Mucosa of gallbladder (tissue), 1 donor: ENCODE results near the gene TRABD. TPM values are rescaled to one million over a fixed set of nuclear protein-coding genes. Genes with fewer than 3 reads are reported as not detected.
A peak's percentile ranks its signal among the peaks of the same experiment; 100 is the strongest.
"Not testable (repeated sequence)": the region's sequence is repeated elsewhere in the genome, so short reads cannot be mapped to it uniquely, and the experiment has no call there.

Experiments used
- DNase-seq: peaks from one replicate; pipeline ENCODE4 v3.0.0-alpha.2; 2020; ENCODE audit warnings: low spot score
- total RNA-seq: library from RNA; stranded (reverse); gene quantifications from one replicate; pipeline ENCODE4 v1.2.1, GENCODE V29; 2021
- donor health status: DM: no; HTN: no; CAD: no.

TRABD gene
- 55.1 TPM for total RNA-seq

DNA sequence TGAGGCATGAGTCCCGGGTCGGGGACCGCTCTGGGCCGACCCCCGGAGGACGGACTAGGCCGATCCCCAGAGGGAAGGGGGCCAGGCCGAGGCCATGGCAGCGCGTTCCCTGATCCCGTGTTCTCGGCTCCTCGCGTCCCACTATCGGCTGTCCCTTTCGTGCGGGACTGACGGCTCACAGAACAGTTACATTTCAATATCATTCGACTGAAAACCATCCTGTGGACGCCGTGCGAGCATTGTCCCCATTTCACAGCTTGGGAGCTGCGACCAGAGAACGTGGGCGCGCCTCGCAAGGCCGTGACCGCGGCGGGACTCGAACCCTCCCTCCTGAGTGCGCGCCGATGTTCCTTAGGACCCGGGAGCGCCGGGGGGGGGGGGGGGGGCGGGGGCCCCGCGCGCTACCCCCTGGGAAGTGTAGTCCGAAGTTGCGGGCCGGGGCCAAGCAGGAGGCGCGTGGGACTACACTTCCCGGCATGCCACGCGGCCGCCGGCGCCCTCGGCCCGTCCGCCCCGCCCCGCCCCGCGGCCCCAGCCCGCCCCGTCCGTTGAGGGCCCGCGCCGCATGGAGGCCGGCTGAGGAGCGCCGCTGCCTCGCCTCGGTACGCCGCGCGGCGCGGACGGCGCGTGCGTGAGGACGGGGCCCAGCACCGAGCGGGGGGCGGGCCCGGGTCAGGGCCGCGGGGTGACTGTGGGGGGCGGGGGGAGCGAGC, at the start of gene TRABD:
Gene TRABD (plus strand): TSS at position 539 of the 713 bp plus-strand sequence. CDS start 7,148 bp downstream, outside the sequence.
- DNase-seq, result peak; percentile 92

GRCh38 chr22:50136581-50137015, 49.1 kb upstream of the TRABD start:
- no peak for DNase-seq

DNA sequence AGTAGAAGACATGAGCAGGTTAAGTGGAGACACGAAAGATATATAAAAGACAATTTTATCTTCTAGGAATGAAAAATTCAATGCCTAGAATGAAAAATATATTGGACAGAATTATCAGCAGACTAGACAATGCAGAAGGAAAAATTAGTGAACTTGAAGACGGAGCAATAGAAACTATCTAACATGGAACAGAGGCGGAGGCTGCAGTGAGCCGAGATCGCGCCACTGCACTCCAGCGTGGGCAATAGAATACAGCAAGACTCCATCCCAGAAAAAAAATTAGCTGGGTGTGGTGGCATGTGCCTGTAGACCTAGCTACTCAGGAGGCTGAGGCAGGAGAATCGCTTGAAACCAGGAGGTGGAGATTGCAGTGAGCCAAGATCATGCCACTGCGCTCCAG, 48.4 kb upstream of the TRABD start:
- not testable (repeated sequence) for DNase-seq

GRCh38 chr22:50138041-50138440, 47.7 kb upstream of the TRABD start:
- DNase-seq, result no peak

GRCh38 chr22:50138988-50139387, 46.7 kb upstream of the TRABD start:
- DNase-seq, result no peak

DNA sequence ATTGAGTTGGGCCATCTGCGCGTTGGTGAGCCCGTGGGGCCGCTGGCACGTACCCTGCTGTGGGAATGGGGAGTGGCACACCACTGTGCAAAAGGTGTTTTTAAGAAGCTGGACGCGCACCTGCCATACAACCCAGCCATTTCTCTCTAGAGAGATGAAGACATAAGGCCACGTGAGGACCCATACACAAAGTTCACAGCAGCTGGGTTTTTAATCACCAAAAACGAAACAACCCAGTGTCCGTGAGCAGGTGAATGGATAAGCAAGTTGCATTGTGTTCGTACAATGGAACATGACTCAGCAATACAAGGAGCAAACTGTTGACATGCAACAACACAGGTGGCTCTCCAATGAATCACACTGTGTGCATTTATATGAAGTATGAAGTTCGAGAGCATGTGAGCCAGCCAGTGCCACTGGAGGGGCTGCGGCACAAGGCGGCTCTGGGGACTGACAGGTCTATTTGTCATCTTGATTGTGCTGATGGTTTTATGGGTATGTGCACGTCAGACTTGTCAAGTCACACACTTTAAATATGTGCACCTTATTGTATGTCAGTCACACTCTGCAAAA, 45.8 kb upstream of the TRABD start:
- no peak for DNase-seq

GRCh38 chr22:50140615-50141014, 45.1 kb upstream of the TRABD start:
- DNase-seq, result no peak

- no peak for DNase-seq
Measured at GRCh38 chr22:50141462-50141861, 44.3 kb upstream of the TRABD start.

DNA sequence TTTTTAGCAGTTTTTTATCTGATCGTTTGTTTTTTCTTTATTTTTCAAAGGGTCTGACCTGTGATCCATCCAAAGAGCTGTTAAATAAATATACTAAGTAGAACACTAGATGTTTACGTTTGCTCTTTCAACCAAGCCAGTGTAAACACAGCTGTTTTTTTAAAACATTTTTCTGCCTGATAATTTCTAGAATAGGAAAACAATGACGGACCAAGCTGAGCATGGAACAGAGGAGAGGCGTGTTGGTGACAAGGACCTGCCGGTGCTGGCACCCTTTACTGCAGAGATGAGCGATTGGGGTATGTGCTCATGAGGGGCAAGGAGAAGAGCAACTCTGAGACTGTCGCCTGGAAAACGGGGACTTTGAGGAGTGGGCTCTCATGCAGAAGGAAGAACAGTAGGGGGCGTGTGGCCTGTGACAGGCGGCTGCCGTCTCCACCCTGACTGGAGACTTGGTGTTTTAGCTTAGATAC, 43.8 kb upstream of the TRABD start:
- DNase-seq, result no peak

DNA sequence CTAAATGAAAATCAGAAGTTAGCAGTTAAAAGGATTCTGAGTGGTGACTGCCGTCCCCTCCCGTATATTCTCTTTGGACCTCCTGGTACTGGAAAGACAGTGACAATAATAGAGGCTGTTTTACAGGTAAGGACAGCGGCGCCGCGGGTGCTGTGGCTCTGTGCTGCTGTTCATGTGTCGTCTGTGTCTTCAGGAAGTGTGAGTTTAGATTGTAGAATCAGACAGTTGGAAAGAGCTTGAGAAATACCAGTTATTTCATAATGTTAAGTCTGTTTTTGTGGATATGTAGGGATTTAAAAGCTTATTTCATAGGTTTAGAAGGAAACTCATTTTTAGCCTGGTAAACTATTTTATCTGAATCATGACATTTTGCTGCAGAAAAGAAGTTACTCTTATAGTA, 42.6 kb upstream of the TRABD start:
- no peak for DNase-seq

- no peak for DNase-seq
Measured at GRCh38 chr22:50144005-50144614, 41.6 kb upstream of the TRABD start.

DNA sequence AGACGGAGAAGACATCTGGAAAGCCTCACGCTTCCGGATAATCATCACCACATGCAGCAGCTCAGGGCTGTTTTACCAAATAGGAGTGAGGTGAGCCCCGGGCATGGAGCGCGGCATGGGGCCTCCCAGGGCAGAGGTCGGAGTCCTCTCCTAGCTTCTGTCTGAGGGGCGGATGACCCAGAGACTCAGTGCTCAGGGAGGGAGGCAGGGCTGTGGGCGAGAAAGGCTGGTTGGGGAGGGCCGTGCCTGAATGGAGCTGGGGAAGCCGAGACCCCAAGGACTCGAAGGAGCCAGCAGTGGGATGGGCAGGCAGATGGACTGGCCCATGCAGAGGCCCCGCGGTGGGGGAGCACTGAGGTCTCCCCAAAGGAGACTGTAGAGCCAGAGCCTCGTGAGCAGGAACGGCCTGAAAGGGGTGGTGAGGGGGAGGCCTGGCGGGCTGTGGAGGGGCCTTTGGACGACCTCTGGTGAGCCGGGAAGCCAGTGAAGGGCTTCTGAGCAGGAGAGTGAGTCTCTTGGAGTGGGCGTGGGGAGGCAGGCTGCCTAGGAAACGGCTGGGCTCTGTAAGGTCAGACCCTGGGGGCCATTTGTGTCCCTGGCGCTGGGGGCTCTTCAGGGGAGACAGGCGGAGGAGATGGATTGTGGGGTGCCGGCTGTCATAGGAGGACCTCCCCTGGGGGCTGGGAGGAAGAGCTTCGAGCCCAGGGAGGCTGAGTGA, 39.8 kb upstream of the TRABD start:
- no peak for DNase-seq

GRCh38 chr22:50146439-50147238, 39.1 kb upstream of the TRABD start:
- DNase-seq, result peak; percentile 48

DNA sequence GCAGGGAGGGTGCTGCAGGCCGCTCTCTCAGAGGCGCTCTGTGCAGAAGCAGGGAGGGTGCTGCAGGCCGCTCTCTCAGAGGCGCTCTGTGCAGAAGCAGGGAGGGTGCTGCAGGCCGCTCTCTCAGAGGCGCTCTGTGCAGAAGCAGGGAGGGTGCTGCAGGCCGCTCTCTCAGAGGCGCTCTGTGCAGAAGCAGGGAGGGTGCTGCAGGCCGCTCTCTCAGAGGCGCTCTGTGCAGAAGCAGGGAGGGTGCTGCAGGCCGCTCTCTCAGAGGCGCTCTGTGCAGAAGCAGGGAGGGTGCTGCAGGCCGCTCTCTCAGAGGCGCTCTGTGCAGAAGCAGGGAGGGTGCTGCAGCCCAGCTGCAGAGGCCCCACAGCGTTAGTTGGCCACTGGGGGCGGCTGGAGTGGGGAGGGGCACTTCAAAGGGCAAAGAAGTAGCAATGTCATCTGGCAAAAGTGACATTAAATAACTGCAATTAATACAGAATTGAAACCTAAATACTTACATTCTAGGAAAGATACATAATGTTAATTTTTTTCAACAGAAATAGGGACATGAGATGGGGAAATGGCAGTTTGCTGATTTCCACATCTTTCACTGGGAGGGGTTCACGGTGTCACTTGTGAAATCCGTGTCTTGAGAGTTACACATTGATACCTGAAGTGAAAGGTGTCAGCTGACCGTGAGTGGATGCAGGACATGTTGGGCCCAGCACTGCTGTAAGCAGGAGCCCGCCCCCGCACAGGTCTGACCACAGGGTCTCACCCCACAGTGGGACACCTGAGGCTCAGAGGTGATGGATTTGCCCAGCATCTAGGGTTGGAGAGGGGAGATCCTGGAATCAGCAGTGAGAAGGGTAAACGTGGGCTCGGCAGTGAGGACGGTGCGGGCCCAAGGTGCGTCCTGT, 38.2 kb upstream of the TRABD start:
- DNase-seq, result not testable (repeated sequence)

GRCh38 chr22:50148166-50148500, 37.6 kb upstream of the TRABD start:
- no peak for DNase-seq

DNA sequence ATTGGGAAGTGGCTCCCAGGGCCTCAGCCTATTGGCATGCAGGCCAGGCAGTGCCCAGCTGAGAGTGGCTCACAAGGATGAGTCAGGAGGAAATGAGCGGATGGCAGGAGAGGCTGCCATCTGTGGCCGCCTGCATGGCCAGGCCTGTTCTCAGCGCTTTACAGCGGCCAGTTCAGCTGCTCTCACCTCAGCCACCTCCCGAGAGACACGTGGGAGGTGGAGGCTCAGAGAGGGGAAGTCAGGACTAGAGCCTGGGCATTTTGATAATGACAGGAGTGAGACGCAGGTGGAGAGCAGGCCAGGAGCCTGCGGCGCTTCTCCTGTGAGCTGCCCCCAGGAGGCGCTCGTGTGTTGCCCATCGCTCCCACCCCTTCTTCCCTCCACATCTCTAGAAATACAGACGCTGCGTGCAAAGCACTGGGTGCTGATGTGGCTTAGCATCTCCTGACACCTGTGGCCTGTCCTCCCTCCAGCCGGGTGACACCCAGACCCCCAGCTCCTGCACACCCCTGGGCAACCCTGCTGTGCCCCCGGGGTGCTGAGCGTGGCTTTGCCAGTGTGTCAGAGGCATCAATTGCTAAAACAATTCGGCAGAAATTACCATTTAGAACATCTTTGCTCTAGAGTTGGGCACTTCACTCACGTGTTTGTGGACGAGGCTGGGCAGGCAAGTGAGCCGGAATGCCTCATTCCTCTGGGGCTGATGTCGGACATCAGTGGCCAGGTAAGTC, 36.6 kb upstream of the TRABD start:
- peak; percentile 46 for DNase-seq

- DNase-seq, result no peak
Measured at GRCh38 chr22:50150161-50151129, 35.3 kb upstream of the TRABD start.
